ENCODE results near the gene KCNG3.

The KCNG3 gene

DNA sequence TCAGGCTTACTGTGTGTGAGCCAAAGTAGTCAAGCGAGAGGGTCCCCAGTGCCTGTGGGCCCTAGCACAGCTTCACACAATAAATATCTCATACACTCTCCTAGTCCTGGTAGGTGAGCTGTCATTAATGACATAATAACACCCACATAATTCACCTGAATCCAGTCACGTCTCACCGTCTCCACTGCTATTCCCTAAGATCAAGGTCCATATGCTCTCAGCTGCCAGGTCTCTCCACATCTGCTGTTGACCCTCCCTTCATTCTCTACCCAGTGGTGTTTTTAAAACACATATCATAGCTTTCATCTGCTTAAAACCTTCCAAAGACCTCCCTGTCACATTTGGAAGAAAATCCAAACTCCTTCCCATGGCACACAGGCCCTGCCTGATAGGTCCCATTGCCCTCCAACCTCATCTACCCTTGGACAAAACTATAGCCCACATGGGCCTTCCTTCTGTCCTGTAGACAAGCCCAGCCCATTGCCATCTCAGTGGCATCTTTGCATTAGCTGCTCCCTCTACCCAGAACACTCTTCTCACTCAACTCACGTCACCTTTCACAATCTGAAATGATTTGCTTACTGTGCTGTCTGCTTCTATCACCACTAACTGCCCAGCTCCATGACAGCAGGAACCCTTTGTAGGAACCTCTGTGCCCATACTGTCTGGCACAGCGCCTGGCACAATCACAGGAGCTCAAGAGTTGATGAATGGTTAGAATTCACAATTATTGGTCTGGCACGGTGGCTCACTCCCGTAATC, 7.5 kb downstream of the KCNG3 start:
- DNase-seq, result no peak

DNA sequence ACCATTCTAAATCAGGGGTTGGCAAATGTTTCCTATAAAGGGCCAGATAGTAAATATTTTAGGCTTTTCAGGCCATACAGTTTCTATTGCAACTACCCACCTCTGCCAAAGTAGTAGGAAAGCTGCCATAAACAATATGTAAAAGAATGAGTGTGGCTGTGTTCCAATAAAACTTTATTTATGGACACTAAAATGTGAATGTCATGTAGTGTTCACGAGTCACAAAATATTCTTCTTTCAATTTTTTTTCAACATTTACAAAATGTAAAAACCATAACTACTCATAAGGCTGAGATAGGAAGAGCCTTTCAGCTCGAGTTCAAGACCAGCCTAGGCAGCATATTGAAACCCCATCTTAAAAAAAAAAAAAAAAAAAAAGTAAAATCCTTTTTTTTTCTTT, 13.4 kb downstream of the KCNG3 start:
- DNase-seq, result no peak

DNA sequence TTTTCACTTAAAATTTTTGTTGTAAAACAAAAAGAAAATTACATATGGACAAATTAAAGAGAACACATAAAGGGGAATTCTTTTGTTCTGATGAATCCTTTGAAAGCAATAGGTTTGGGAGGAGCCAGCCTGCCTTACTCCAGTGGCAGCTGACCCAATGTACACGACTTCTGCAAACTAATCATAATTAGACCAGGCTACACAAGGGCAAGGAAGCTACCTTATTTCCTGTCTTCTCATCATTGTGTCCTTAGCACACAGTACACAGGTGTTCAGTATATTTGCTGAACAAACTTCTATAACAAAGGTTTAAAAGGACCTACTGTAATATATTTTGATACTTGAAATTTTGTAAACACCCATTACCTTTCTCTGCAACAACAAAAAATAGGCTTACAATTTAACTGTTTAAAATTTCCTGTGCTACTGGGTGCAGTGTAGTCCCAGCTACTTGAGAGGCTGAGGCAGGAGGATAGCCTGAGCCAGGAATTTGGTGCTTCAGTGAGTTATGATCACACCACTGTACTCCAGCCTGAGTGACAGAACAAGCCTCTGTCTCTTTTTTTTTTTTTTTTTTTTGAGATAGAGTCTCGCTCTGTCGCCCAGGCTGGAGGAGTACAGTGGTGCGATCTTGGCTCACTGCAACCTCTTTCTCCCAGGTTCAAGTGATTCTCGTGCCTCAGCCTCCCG, 18.9 kb downstream of the KCNG3 start:
- no peak for DNase-seq

DNA sequence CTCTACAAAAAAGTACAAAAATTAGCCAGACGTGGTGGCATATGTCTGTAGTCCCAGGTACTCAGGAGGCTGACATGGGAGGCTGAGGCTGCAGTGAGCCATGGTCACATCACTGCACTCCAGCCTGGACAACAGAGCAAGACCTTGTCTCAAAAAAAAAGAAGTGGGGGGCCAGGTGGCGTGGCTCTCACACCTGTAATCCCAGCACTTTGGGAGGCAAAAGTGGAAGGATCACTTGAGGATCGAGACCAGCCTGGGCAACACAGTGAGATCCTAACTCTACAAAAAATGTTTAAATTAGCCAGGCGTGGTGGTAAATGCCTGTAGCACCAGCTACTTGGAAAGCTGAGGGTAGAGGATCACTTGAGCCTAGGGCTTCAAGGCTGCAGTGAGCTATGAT, 23.1 kb downstream of the KCNG3 start:
- DNase-seq, result no peak

DNA sequence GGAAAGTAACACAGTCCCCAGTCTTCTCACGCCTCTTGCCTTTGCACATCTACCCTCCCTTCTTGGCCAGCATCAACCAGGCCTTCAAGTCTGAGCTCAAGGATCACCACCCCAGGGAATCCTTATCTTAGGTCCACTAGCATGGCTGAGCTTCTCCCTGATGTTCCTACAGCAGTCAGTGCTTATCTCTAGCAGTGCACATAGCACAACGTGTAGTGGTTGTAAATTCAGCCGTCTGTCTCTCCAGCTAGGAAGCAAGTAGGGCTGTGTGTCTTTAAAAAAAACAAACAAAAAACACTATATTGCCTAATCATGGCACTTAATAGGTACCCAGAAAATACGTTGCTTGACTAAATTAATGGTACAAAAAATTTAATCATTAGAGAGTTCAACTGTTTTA, 29.2 kb downstream of the KCNG3 start:
- no peak for DNase-seq

DNA sequence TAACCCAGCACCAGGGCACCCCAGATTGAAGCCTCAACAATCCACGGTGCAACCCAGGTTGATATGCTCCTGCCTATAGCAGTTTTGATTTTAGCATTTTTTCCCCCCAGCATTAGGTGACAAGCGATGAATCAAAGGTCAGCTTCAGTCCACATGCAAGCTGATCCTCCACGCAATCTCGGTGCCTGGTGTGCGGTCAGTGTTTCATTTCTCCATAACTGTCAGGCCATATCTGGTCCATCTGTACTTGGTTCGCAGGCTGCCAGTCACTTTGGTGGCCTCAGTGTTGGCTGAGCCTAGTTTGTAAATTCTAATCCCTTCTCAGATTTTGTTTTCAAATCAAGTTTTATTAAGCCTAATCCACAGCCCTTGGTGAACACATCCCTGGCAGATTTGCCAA, 30.2 kb downstream of the KCNG3 start:
- DNase-seq, result no peak

DNA sequence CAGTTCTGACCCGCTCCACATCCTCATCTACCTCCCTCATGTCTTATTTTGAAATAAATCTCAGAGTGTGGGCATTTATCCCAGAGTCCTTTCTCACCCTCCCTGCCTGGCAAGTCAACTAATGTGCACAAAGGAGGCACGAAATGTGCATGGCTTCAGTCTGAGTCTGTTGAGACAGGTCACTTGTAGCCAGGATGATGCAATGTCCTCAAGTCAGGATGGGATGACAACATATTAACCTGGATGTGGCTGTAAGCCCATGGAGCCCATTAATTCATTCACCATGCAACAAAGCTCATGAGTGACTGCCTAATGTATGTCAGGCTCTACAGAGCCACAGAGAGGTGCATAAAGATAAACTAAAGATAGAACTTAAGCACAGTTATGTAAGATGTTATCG, 34.5 kb downstream of the KCNG3 start:
- no peak for DNase-seq

DNA sequence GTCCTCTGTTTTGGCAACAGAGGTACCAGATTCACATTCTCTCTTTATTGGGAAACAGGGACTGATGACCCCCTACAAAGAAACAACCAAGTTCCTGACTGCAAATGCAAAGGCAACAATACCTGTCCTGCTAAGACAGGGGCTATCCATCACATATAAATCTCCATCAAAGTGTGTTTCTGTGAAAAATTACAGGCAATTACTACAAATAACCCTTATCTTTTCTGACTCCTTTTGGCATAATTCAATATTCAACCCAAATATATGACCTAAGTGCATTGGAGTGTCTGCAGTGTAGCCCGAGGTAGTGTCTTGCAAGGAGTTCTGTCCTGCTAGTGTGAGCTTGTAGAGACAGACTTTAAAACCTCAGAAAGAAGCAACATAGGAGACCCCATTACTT, 35.4 kb downstream of the KCNG3 start:
- no peak for DNase-seq

DNA sequence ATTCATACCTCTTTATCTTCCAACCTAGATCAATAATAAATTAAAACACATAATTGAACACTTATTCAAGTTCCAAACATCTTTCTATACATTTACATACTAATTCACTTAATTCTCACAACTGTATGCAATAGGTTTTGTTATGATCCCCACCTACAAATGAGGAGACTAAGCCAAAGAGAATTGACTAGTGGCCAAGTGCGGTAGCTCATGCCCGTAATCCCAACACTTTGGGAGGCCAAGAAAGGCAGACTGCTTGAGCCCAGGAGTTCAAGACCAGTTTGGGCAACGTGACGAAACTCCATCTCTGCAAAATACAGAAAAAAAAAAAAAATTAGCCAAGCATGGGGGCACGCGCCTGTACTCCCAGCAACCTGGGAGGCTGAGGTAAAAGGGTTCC, 36.8 kb downstream of the KCNG3 start:
- DNase-seq, result no peak

DNA sequence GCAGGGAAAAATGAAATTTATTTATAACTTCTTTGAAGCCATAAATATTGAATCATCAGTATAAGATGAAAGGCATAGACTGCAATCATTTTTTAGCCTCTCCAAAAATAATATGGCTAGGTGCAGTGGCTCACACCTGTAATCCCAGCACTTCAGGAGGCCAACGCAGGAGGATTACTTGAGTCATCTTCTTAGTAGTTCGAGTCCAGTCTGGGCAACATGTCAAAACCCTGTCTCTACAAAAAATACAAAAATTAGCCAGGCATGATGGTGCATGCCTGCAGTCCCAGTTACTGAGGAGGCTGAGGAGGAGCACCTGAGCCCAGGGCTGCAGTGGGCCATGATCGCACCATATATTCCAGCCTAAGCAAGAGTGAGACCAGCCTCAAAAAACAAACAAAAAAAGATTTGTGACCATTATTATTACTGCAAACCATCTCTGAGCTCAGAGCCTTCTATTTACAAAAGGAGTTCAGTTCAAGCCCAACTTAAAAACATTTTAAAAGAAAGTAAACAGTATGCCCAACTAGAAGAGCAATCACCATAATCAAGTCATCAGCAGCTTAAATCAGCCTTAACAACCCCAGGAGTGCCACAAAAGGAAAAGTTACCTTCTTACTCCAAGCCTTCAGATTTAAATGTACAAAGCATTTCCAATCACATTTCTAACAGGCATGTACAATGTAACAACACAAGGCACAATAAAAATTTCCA, 37.5 kb downstream of the KCNG3 start:
- DNase-seq, result no peak

DNA sequence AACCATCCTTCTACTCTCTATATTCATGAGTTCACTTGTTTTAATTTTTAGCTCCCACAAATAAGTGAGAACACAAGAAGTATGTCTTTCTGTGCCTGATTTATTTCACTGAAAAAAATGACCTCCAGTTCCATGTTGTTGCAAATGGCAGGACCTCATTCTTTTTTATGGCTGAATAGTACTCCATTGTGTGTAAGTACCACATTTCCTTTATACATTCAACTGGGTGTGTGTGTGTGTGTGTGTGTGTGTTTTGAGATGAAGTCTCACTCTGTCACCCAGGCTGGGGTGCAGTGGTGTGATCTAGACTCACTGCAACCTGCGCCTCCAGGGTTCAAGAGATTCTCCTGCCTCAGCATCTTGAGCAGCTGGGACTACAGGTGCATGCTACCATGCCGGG, 41.2 kb downstream of the KCNG3 start:
- no peak for DNase-seq

DNA sequence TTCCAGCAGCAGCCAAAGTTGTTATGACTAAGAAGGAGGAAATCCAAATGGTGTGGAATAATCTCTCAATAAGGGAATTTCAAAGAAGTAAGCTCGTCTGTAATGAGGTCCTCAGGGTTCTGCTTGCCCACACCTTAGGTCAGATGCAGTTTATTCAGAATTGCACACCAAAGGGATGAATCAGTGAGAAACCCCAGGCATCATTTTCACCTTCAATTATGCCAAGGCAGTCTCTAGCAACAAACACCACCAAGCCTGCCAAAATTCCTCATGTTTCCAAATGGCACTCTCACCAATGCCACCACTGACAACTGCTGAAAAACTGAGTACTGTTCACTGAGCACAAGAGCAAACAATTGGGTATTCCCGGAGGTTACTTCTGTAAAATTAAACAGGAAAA, 43.6 kb downstream of the KCNG3 start:
- no peak for DNase-seq

DNA sequence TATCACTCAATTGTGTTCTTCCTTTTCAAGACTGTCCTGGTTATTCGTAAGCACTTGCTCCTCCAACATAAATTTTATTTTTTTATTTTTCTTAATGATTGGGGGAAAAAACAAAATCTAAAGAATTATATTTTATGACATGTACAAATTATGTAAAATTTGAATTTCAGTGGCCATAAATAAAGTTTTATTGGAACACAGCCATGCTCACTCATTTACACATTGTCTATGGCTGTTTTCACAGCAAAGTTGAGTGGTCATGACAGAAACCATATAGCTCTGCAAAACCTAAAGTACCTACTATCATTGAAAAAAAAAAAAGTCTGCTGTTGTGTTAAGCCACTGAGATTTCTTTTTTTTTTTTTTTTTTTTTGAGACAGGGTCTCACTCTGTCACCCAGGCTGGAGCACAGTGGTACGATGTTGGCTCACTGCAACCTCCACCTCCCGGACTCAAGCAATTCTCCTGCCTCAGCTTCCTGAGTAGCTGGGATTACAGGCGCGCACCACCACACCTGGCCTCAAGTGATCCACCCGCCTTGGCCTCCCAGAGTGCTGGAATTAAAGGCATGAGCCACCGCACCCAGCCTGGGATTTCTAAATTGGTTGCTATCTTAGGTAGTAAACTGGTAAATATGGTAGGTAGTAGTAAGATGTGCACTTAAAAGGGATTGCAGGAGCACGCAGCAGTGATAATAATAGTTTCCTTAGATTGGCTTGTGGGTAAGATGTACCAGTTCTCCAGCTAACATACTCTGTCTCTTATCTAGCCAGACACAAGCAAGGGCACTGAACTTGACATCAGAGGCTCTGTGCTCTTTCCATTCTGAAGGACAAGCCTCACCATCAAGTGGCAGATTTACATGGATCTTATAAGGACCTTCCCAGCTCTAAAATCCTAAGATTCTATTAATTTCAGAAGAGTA, 44.4 kb downstream of the KCNG3 start:
- no peak for DNase-seq

DNA sequence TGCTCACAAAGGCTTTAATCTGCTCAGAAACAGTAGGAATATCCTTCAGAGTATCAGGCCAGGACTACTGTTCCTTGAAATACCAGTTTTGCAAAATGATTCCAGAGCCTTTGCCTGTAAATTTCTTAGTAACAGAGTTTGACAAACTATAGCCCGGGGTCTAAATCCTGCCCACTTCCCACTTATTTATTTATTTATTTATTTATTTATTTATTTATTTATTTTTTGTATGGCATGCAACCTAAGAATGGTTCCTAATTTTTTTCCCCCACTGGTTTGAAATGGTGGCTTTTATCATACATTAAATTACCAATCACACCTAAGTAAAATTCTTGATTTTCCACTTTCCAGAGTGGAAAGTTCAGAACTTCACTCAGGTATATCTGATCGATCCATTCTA, 45.6 kb downstream of the KCNG3 start:
- DNase-seq, result no peak

DNA sequence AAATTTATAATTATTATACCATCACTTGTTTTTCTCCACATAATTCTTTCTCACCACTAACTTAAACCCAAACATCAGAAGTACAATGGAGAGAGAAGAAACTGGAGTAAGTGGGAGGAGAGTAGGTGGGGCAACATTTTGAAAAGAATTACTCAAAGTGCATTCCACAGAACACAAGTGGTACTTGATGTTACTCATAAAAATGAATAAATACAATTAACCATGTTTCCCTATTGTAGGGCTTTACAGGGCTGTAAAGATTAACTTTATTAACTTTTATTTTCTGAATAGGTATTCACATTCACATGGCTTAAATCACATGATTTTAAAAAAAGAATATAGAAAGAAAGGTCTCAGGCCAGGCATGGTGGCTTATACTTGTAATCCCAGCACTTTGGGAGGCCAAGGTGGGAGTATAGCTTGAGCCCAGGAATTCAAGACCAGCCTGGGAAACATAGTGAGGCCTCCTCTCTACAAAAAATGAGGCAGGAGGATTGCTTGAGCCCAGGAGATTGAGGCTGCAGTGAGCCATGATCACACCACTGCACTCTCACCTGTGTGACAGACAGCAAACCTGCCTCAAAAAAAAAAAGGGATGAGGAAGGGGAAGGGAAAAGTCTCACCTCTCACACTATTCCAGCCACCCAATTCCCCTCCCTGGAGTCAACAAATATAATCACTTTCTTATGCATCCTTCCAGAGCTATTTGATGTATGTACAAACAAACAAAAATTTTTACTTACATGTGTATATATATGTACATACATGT, 47.1 kb downstream of the KCNG3 start:
- no peak for DNase-seq

DNA sequence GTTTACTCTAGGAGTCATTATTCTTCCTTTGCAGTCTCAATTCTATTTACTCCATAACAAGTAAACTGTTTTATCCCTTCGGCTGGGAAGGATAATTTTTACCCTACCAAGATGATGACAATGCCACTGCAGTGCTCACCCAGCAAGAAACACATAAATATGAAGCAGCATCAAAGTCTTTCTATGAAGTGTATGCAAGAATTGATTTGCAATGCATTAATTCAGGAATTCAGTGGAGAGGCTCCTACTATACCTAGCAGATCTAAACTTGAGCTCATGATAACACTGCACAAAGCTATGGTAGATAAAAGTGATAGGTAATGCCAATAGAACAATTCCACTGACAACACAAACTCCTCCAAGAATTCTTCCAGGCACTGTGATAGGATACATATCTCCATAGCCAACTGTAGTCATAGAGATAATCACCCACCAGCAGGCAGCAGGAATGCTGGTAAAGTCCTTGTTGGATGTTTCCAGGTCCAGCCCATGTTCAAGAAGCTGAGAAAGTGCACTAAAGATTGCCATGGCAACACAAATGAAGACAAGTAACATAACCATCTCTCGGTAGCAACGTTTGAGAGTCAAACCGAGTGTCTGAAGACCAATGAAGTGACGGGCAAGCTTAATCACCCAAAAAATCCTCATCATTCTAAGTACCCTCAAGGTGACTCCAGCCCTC, 49.9 kb downstream of the KCNG3 start:
- DNase-seq, result no peak

DNA sequence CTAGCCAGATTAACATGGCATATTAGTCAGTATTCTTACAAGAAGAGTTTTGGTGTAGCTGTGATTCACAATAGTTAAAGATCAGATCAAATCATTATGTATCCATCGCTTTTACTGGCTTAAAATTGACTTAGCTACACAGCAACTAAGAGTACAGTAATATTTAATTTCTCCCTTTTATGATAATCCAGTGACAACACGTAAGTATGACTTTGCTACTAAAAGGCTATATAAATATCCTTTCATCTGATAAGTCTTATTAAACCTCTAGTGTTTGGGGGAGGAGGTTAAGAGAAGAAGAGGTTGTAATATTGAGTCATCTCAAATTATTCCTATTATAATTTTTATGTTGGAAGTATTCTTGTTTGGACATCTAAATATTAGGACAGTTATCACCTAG, 51.0 kb downstream of the KCNG3 start:
- no peak for DNase-seq

DNA sequence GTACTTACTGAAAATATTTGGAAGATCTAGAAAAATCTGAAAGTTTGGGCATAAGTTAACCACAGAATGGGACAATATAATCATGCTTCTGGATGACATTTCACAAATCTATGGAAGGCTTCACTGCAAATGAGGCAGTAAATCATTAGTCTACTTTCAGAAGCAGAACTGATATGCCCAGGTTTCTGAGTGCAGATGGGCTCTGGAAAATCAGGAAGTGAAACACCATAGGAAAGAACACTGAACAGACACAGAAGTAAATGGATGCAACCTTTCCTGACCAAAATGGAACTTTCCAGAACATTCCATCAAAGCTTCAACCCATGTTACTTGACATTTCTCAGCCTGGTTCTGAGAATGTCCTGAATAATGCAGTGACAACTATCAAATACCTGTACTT, 55.1 kb downstream of the KCNG3 start:
- DNase-seq, result no peak

DNA sequence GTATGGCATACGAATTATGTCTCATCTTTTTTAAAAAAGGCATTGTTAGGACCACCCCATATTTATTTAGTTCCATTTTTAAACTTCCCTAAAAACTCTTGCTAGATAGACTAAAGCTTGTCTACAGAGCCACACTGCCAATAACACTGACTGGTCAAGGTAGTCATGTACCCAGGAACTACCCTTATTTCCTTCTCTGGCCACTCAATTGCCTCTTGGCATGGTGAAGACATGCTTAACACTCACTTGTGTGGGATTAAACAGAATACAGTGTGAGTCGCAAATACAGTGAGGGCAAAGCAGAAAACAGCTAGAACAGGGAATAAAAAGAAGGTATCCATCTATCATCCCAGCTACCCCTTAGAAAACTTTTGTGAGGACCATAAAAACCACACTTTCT, 57.4 kb downstream of the KCNG3 start:
- no peak for DNase-seq

DNA sequence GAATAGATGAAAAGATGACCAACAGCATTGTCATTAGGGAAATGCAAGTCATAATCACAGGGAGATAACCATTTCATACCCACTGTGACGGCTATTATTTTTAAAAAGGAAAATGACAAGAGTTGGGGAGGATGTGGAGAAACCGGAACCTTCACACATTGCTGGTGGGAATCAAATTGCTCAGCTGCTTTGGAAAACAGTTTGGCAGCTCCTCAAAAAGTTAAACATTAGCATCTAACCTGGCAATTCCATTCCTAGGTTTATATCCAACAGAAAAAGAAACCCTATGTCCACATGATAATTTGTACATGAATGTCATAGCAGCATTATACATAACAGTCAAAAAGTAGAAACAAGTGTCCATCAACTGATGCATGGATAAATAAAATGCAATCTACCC, 58.2 kb downstream of the KCNG3 start:
- DNase-seq, result no peak

DNA sequence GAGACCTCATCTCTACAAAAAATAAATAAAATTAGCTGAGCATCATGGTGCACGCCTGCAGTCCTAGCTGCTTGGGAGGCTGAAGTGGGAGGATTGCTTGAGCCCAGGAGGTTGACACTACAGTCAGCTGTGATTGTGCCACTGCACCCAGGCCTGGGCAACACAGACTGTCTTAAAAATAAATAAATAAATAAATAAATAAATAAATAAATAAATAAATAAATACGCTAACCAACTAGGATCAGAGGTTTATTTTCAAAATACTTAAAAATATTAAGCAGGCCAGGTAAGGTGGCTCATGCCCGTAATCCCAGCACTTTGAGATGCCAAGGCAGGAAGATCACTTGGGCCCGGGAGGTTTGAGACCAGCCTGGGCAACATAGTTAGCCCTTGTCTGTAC, 63.6 kb downstream of the KCNG3 start:
- no peak for DNase-seq

DNA sequence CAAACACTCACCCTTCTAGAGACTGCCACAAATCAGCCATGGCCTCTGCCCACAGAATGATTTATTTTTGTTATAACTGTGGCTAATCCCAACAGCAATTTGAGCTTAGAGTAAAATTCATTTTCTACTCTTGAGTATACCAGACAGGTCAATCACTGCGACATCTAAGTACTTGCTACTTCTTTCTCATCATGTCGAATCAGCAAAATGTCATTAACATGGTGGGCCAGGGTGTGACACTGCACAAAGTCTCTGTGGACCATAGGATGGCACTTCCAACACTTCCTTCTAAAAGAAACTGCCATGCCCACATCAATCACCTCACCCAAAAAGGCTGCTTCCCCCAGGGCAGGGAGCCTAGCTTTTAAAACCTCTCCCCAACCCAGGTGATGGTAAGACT, 64.4 kb downstream of the KCNG3 start:
- DNase-seq, result no peak

All from CD4-positive, alpha-beta T cell treated with Interleukin-4 for 1 hour (primary cell).